Heart left ventricle (tissue), 13 donors: ENCODE data around the gene SLC13A3.

Source experiments
- POLR2A ChIP-seq, 2 donors: fragments of 450-650 bp; IDR thresholded peaks; one replicate each; pipeline ENCODE4 v1.6.1; 2017; ENCODE audit warnings: antibody characterized with exemption in 2 of 2, mild to moderate bottlenecking in 2 of 2, moderate library complexity in 2 of 2
- TF ChIP-seq, protein P1 (sequence below), 12 donors: fragments of 200-600 bp; sonication (generic) in 4 of 12; IDR thresholded peaks; one replicate each; pipeline versions ENCODE4 v1.5.0 to v1.8.0; 2018 to 2022; ENCODE audit warnings: antibody characterized with exemption in 12 of 12, mild to moderate bottlenecking in 5 of 12
- donor health status: ischemic (EF 13 %, LVEDD 7.1; RV severe dilation, severe dysfunction).
- donor health status: DM: no; HTN: yes; CAD: no.
- donor health status: DM: no; HTN: no; CAD: no.
- donor health status: ischemic (EF 25% LVEDD 6.9; RV normal size, moderate dysfunction).
- donor health status: ischemic (EF 25% LVEDD 5.7; RV mildly dilated, moderate dysfunction).
- donor health status: ischemic (EF 35%, LVEDD 5.7; RV mildly dilated, moderate dysfunction).
- donor health status: nonischemic (EF 11% LVEDD 7.7; RV severe dilation, severe dysfunction).
- donor health status: DM: yes; HTN: yes; CAD: no.
- donor health status: PGD.
- donor health status: ischemic (EF 29% LVEDD 5.4; RV normal size, mild dysfunction).
- donor health status: nonischemic (EF 23%, LVEDD 6.1; RV moderate dilation, normal function).

- TF ChIP-seq, protein P1, sequence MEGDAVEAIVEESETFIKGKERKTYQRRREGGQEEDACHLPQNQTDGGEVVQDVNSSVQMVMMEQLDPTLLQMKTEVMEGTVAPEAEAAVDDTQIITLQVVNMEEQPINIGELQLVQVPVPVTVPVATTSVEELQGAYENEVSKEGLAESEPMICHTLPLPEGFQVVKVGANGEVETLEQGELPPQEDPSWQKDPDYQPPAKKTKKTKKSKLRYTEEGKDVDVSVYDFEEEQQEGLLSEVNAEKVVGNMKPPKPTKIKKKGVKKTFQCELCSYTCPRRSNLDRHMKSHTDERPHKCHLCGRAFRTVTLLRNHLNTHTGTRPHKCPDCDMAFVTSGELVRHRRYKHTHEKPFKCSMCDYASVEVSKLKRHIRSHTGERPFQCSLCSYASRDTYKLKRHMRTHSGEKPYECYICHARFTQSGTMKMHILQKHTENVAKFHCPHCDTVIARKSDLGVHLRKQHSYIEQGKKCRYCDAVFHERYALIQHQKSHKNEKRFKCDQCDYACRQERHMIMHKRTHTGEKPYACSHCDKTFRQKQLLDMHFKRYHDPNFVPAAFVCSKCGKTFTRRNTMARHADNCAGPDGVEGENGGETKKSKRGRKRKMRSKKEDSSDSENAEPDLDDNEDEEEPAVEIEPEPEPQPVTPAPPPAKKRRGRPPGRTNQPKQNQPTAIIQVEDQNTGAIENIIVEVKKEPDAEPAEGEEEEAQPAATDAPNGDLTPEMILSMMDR (IDR thresholded peaks at IDR 0.05), result no peak
- TF ChIP-seq POLR2A (IDR thresholded peaks at IDR 0.05), result no peak
These were observed 41.1 kb downstream of the SLC13A3 start for GRCh38 chr20:46610145-46610544.
